ELF-1 (cell line): Measurements from ENCODE around the gene HDAC9.
A peak's percentile ranks its signal among the peaks of the same experiment; 100 is the strongest.

Source experiments
- DNase-seq: peaks from one replicate; pipeline ENCODE4 v3.0.0-alpha.2; 2016; ENCODE audit warnings: low read depth, low spot score

Gene HDAC9

GRCh38 chr7:18495412-18496340 lies at the start of gene HDAC9:
Gene HDAC9 (plus strand): TSS chr7:18495749. CDS start chr7:18496303, 554 bp downstream.
- DNase-seq, result peak; percentile 82

GRCh38 chr7:18445916-18446520 lies 49.5 kb upstream of the HDAC9 start:
- no peak for DNase-seq

GRCh38 chr7:18450019-18450418 lies 45.5 kb upstream of the HDAC9 start:
- DNase-seq, result no peak

GRCh38 chr7:18455606-18456005 lies 39.9 kb upstream of the HDAC9 start:
- DNase-seq, result no peak

GRCh38 chr7:18457832-18458231 lies 37.7 kb upstream of the HDAC9 start:
- no peak for DNase-seq

- no peak for DNase-seq
Measured at GRCh38 chr7:18458830-18459229, 36.7 kb upstream of the HDAC9 start.

- no peak for DNase-seq
Measured at GRCh38 chr7:18459484-18460245, 35.9 kb upstream of the HDAC9 start.

- DNase-seq, result no peak
Measured at GRCh38 chr7:18461785-18462467, 33.6 kb upstream of the HDAC9 start.

- DNase-seq, result no peak
Measured at GRCh38 chr7:18464830-18465229, 30.7 kb upstream of the HDAC9 start.

GRCh38 chr7:18467011-18467410 lies 28.5 kb upstream of the HDAC9 start:
- DNase-seq, result no peak

- DNase-seq, result no peak
Measured at GRCh38 chr7:18468795-18469194, 26.8 kb upstream of the HDAC9 start.

GRCh38 chr7:18469316-18469715 lies 26.2 kb upstream of the HDAC9 start:
- no peak for DNase-seq

GRCh38 chr7:18471476-18472160 lies 23.9 kb upstream of the HDAC9 start:
- DNase-seq, result no peak

- no peak for DNase-seq
Measured at GRCh38 chr7:18472161-18472483, 23.4 kb upstream of the HDAC9 start.

- no peak for DNase-seq
Measured at GRCh38 chr7:18473119-18473518, 22.4 kb upstream of the HDAC9 start.

- no peak for DNase-seq
Measured at GRCh38 chr7:18474944-18475343, 20.6 kb upstream of the HDAC9 start.

- DNase-seq, result no peak
Measured at GRCh38 chr7:18475488-18475887, 20.1 kb upstream of the HDAC9 start.

- DNase-seq, result no peak
Measured at GRCh38 chr7:18481776-18482175, 13.8 kb upstream of the HDAC9 start.

GRCh38 chr7:18488049-18488448 lies 7.5 kb upstream of the HDAC9 start:
- no peak for DNase-seq

- no peak for DNase-seq
Measured at GRCh38 chr7:18489624-18490023, 5.9 kb upstream of the HDAC9 start.

- no peak for DNase-seq
Measured at GRCh38 chr7:18491871-18492270, 3.7 kb upstream of the HDAC9 start.
